PC-3 (cell line): ENCODE data around the gene KL. TPM values are rescaled to one million over a fixed set of nuclear protein-coding genes. Genes with fewer than 3 reads are reported as not detected.

ENCODE experiments used
- ATAC-seq: fragments of 200-7000 bp; cut with Tn5 transposase; 2 replicates; pipeline ENCODE4 v1.9.1; 2020; ENCODE audit warnings: mild to moderate bottlenecking, moderate library complexity
- BruUV-seq: library from RNA; stranded (reverse); fragments of 400-500 nt; replicated peaks from 2 replicates; lab custom pipeline; 2021; lab: Mats Ljungman, UMichigan
- CTCF ChIA-PET: fragments of 300-600 bp; sonication (Branson Sonifier 250); formaldehyde crosslinking; loops from one replicate; lab custom pipeline; 2022; ENCODE audit warnings: antibody characterized with exemption; lab: Charles Lee
- POLR2A ChIA-PET: fragments of 300-600 bp; sonication (Branson Sonifier 250); formaldehyde crosslinking; loops from one replicate; lab custom pipeline; 2022; ENCODE audit warnings: antibody characterized with exemption; ENCODE audit not compliant: unreplicated experiment; lab: Charles Lee
- DNase-seq: peaks from one replicate; pipeline ENCODE4 v3.0.0-alpha.2; 2015
- H2AFZ ChIP-seq: fragments of 300-600 bp; sonication (generic); 2 replicates; pipeline ENCODE4 v1.6.0; 2016; ENCODE audit warnings: antibody characterized with exemption, low read length
- H3F3A ChIP-seq: fragments of 300-600 bp; sonication (generic); one replicate; pipeline ENCODE4 v1.6.0; 2017; ENCODE audit warnings: antibody characterized with exemption, low read length, control low read depth, mild to moderate bottlenecking; ENCODE audit not compliant: unreplicated experiment
- H3K27ac ChIP-seq: fragments of 300-600 bp; sonication (generic); 2 replicates; pipeline ENCODE4 v1.5.1; 2016; ENCODE audit warnings: mild to moderate bottlenecking, low read length
- H3K27me3 ChIP-seq: fragments of 300-600 bp; sonication (generic); 2 replicates; pipeline ENCODE4 v1.6.1; 2016; ENCODE audit warnings: low read length, mixed read lengths
- H3K36me3 ChIP-seq: fragments of 300-600 bp; sonication (generic); 2 replicates; pipeline ENCODE4 v1.6.1; 2016; ENCODE audit warnings: low read depth, mixed run types, low read length, mixed read lengths
- H3K4me1 ChIP-seq: fragments of 300-600 bp; sonication (generic); 2 replicates; pipeline ENCODE4 v1.5.1; 2016; ENCODE audit warnings: low read length; ENCODE audit not compliant: insufficient read depth
- H3K4me2 ChIP-seq: fragments of 300-600 bp; sonication (generic); 2 replicates; pipeline ENCODE4 v1.6.0; 2016; ENCODE audit warnings: low read length
- H3K4me3 ChIP-seq: fragments of 300-600 bp; sonication (generic); 2 replicates; pipeline ENCODE4 v1.5.1; 2016; ENCODE audit warnings: mild to moderate bottlenecking, low read length, mixed read lengths
- H3K79me2 ChIP-seq: fragments of 300-600 bp; sonication (generic); 2 replicates; pipeline ENCODE4 v1.6.1; 2017; ENCODE audit warnings: low read length, mixed read lengths
- H3K9ac ChIP-seq: fragments of 300-600 bp; sonication (generic); 2 replicates; pipeline ENCODE4 v1.6.0; 2016; ENCODE audit warnings: mild to moderate bottlenecking, low read length
- H3K9me2 ChIP-seq: fragments of 300-600 bp; sonication (generic); replicated peaks from 2 replicates; pipeline ENCODE4 v1.6.1; 2016; ENCODE audit warnings: mixed run types, low read length, mixed read lengths
- H3K9me3 ChIP-seq: fragments of 300-600 bp; sonication (generic); 2 replicates; pipeline ENCODE4 v1.6.1; 2016; ENCODE audit warnings: low read length, mixed read lengths
- H4K20me1 ChIP-seq: fragments of 300-600 bp; sonication (generic); 2 replicates; pipeline ENCODE4 v1.6.1; 2016; ENCODE audit warnings: low read length, mixed read lengths
- CTCF ChIP-seq: fragments of 300-600 bp; sonication (generic); conservative IDR thresholded peaks from 2 replicates; pipeline ENCODE4 v1.5.1; 2017; ENCODE audit warnings: antibody characterized with exemption, low read depth, mild to moderate bottlenecking, low read length
- EZH2 ChIP-seq: fragments of 300-600 bp; sonication (generic); IDR thresholded peaks from one replicate; pipeline ENCODE4 v1.6.1; 2017; ENCODE audit warnings: antibody characterized with exemption, mild to moderate bottlenecking, low read length; ENCODE audit not compliant: unreplicated experiment
- EZH2phosphoT487 ChIP-seq: fragments of 300-600 bp; sonication (generic); IDR thresholded peaks from 2 replicates; pipeline ENCODE4 v1.6.1; 2018; ENCODE audit warnings: mild to moderate bottlenecking, antibody characterized with exemption, low read length, borderline replicate concordance
- intact Hi-C: fragments of 100-400 bp; cut with micrococcal nuclease; formaldehyde crosslinking; loops from 2 replicates; pipeline ENCODE4 v1.9.0; 2023
- total RNA-seq: library from RNA; depleted of rRNA; stranded (reverse); fragments of >200 nt; gene quantifications from 2 replicates; pipeline ENCODE4 v1.2.3, GENCODE V29; 2014

KL gene
- total RNA-seq, 1 experiment from 2014 or later = 0.07 TPM

- H3K27ac ChIP-seq = 0 out of 2 replicates have a peak overlapping the region, but pooled peaks have one; percentile 23
- H3K4me3 ChIP-seq = no peak overlapping the region
- POLR2A ChIA-PET = no interaction called here
- H4K20me1 ChIP-seq = no peaks in the 10 kb centered on the region
- no peaks in the 10 kb centered on the region for H3K27me3 ChIP-seq
- H3K9me2 ChIP-seq = no peaks in the 10 kb centered on the region
- peak overlapping the region; percentile 44 for H3K4me2 ChIP-seq
- H2AFZ ChIP-seq = no peak overlapping the region
- intact Hi-C loops = no loop called here
- CTCF ChIA-PET = no interaction called here
- peak; percentile 88 for ATAC-seq
- peak; percentile 64 for DNase-seq
- no peaks in the 10 kb centered on the region for H3K36me3 ChIP-seq
- no peaks in the 10 kb centered on the region for H3K79me2 ChIP-seq
- H3K4me1 ChIP-seq = peaks cover 12% of the 10 kb centered on the region
- TF ChIP-seq EZH2phosphoT487 (no peak), EZH2 (no peak), CTCF (no peak)
- no peak overlapping the region for H3K9ac ChIP-seq
- BruUV-seq = no TSS peak
- no peaks in the 10 kb centered on the region for H3F3A ChIP-seq
- no peaks in the 10 kb centered on the region for H3K9me3 ChIP-seq
Measured at GRCh38 chr13:33070713-33071112, 54.5 kb downstream of the KL start.

DNA sequence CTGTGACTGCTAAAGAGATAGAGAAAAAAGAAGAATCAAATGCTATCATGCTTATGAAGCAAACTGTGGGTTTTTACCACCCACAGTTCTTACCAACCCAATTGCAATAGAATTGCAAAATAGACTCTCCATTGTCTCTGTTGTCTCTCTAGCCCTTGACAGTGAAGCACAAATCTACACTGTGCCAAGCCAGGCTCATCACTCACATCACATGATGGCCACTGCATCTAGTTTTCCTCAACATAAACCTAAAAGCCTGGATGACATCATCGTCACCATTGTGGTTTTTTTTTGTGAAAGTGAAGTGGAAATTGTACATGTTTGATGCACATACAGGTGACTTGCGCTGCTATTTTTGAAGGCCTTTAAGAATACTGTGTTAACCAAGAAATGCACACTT, 56.1 kb downstream of the KL start:
- ATAC-seq (no peak), DNase-seq (no peak)
- no peak overlapping the region for H3K27ac ChIP-seq
- intact Hi-C loops = no loop called here
- H4K20me1 ChIP-seq = no peaks in the 10 kb centered on the region
- H3K9ac ChIP-seq = no peak overlapping the region
- no peak overlapping the region for H3K4me2 ChIP-seq
- no peaks in the 10 kb centered on the region for H3K36me3 ChIP-seq
- H2AFZ ChIP-seq = no peak overlapping the region
- no peaks in the 10 kb centered on the region for H3K9me2 ChIP-seq
- no TSS peak for BruUV-seq
- no peaks in the 10 kb centered on the region for H3F3A ChIP-seq
- POLR2A ChIA-PET = no interaction called here
- no peaks in the 10 kb centered on the region for H3K27me3 ChIP-seq
- H3K9me3 ChIP-seq = no peaks in the 10 kb centered on the region
- H3K4me3 ChIP-seq = no peak overlapping the region
- peaks cover 12% of the 10 kb centered on the region for H3K4me1 ChIP-seq
- no peaks in the 10 kb centered on the region for H3K79me2 ChIP-seq
- CTCF ChIA-PET = no interaction called here
- TF ChIP-seq EZH2phosphoT487 = no peak
- TF ChIP-seq CTCF = no peak
- no peak for TF ChIP-seq EZH2

- Histone ChIP-seq H3K27ac (no peak overlapping the region), H3F3A (no peaks in the 10 kb centered on the region), H3K9me2 (no peaks in the 10 kb centered on the region), H2AFZ (no peak overlapping the region), H3K4me3 (no peak overlapping the region), H3K27me3 (no peaks in the 10 kb centered on the region), H3K36me3 (no peaks in the 10 kb centered on the region), H4K20me1 (no peaks in the 10 kb centered on the region), H3K4me2 (no peak overlapping the region), H3K4me1 (peaks cover 12% of the 10 kb centered on the region), H3K79me2 (no peaks in the 10 kb centered on the region), H3K9me3 (no peaks in the 10 kb centered on the region), H3K9ac (no peak overlapping the region)
- ATAC-seq = no peak
- no peak for DNase-seq
- TF ChIP-seq EZH2phosphoT487 (no peak), CTCF (no peak), EZH2 (no peak)
- ChIA-PET CTCF (no interaction called here), POLR2A (no interaction called here)
- no TSS peak for BruUV-seq
- intact Hi-C loops = no loop called here
Measured at GRCh38 chr13:33072759-33073158, 56.5 kb downstream of the KL start.
